ENCODE measurements around the gene LYST.

The LYST gene

GRCh38 chr1:235898126-235898525 is 31.4 kb upstream of the LYST start:
- H3K27me3 ChIP-seq (ENCODE audit: insufficient read depth, poor library complexity, severe bottlenecking), result no peaks in the 10 kb centered on the region
- no peak overlapping the region for H3K27ac ChIP-seq (replicated peaks)
- H3K4me3 ChIP-seq (replicated peaks; ENCODE audit: insufficient read depth, low read length), result no peak overlapping the region
- no peak for TF ChIP-seq SPI1 (IDR thresholded peaks at IDR 0.05; ENCODE audit: borderline replicate concordance, low read depth)
- no peak for TF ChIP-seq POLR2AphosphoS5 (IDR thresholded peaks at IDR 0.05; ENCODE audit: low read depth)
- no peak for TF ChIP-seq CTCF (IDR thresholded peaks at IDR 0.05; ENCODE audit: insufficient read depth, low read length)
- TF ChIP-seq REST (IDR thresholded peaks at IDR 0.05; ENCODE audit: insufficient replicate concordance, low read depth), result no peak
- no peak for TF ChIP-seq GABPA (IDR thresholded peaks at IDR 0.05; ENCODE audit: low read depth)
- no peak for DNase-seq (ENCODE audit: low read depth in 1 of 2, low spot score in 1 of 2)

GRCh38 chr1:235893840-235894239 is 27.1 kb upstream of the LYST start:
- DNase-seq (ENCODE audit: low read depth in 1 of 2, low spot score in 1 of 2), result no peak
- H3K27me3 ChIP-seq (ENCODE audit: insufficient read depth, poor library complexity, severe bottlenecking), result no peaks in the 10 kb centered on the region
- TF ChIP-seq GABPA (IDR thresholded peaks at IDR 0.05; ENCODE audit: low read depth) (no peak), POLR2AphosphoS5 (IDR thresholded peaks at IDR 0.05; ENCODE audit: low read depth) (no peak), CTCF (IDR thresholded peaks at IDR 0.05; ENCODE audit: insufficient read depth, low read length) (no peak), SPI1 (IDR thresholded peaks at IDR 0.05; ENCODE audit: borderline replicate concordance, low read depth) (no peak), REST (IDR thresholded peaks at IDR 0.05; ENCODE audit: insufficient replicate concordance, low read depth) (no peak)
- H3K27ac ChIP-seq (replicated peaks), result peak overlapping the region; percentile 84
- H3K4me3 ChIP-seq (replicated peaks; ENCODE audit: insufficient read depth, low read length), result no peak overlapping the region

- TF ChIP-seq SPI1 (IDR thresholded peaks at IDR 0.05; ENCODE audit: borderline replicate concordance, low read depth) (peak; percentile 100), REST (IDR thresholded peaks at IDR 0.05; ENCODE audit: insufficient replicate concordance, low read depth) (no peak)
- peak in 1 of 2 experiments; percentile 80 for DNase-seq (ENCODE audit: low read depth in 1 of 2, low spot score in 1 of 2)
- H3K27me3 ChIP-seq (ENCODE audit: insufficient read depth, poor library complexity, severe bottlenecking), result no peaks in the 10 kb centered on the region
- peak overlapping the region; percentile 84 for H3K27ac ChIP-seq (replicated peaks)
- H3K4me3 ChIP-seq (replicated peaks; ENCODE audit: insufficient read depth, low read length), result no peak overlapping the region
Measured at GRCh38 chr1:235892734-235893413, 26.2 kb upstream of the LYST start.
